Mesenchymal stem cell (in vitro differentiated cells and primary cell): ENCODE measurements around the gene CSTPP1.

Source experiments
- DNase-seq: peaks from one replicate; pipeline ENCODE4 v3.0.0-alpha.2; 2013
- H2AFZ ChIP-seq: one replicate; pipeline ENCODE4 v1.6.1; 2013; ENCODE audit warnings: low read depth, mild to moderate bottlenecking, control low read depth, inconsistent platforms, low read length, moderate library complexity
- H2AK5ac ChIP-seq: 2 replicates; pipeline ENCODE4 v1.6.1; 2013; ENCODE audit warnings: low read length, moderate library complexity, mild to moderate bottlenecking, inconsistent platforms; ENCODE audit not compliant: severe bottlenecking
- H2BK120ac ChIP-seq: one replicate; pipeline ENCODE4 v1.6.1; 2013; ENCODE audit warnings: low read depth, mild to moderate bottlenecking, inconsistent platforms, low read length, moderate library complexity
- H2BK12ac ChIP-seq, 2 experiments: one replicate each; pipeline ENCODE4 v1.6.1; 2013; ENCODE audit warnings: inconsistent platforms in 2 of 2, low read length in 2 of 2, mild to moderate bottlenecking in 2 of 2, moderate library complexity in 2 of 2, control low read depth in 1 of 2
- H2BK15ac ChIP-seq: one replicate; pipeline ENCODE4 v1.6.1; 2013; ENCODE audit warnings: mild to moderate bottlenecking, low read depth, inconsistent platforms; ENCODE audit not compliant: poor library complexity, severe bottlenecking
- H2BK5ac ChIP-seq: 2 replicates; pipeline ENCODE4 v1.6.1; 2013; ENCODE audit warnings: low read depth, mild to moderate bottlenecking, low read length, control low read depth, inconsistent platforms; ENCODE audit not compliant: poor library complexity, severe bottlenecking
- H3K14ac ChIP-seq, 2 experiments: one replicate each; pipeline ENCODE4 v1.6.1; 2013; ENCODE audit warnings: inconsistent platforms in 2 of 2, low read length in 2 of 2, control low read depth in 1 of 2, mild to moderate bottlenecking in 1 of 2, moderate library complexity in 1 of 2
- H3K18ac ChIP-seq, 2 experiments: one replicate each; pipeline ENCODE4 v1.6.1; 2013; ENCODE audit warnings: inconsistent platforms in 2 of 2, low read length in 2 of 2, control low read depth in 1 of 2, low read depth in 1 of 2, mild to moderate bottlenecking in 1 of 2
- H3K23ac ChIP-seq, 2 experiments: one replicate each; pipeline ENCODE4 v1.6.1; 2013; ENCODE audit warnings: inconsistent platforms in 2 of 2, low read length in 2 of 2, mild to moderate bottlenecking in 2 of 2, moderate library complexity in 2 of 2, control low read depth in 1 of 2
- H3K27ac ChIP-seq: 2 replicates; pipeline ENCODE4 v1.5.1; 2013; ENCODE audit warnings: mild to moderate bottlenecking, moderate library complexity, low read length, control low read depth, inconsistent platforms; ENCODE audit not compliant: poor library complexity, severe bottlenecking
- H3K27me3 ChIP-seq, 2 experiments: 2 replicates each; pipeline versions ENCODE4 v1.6.1 to v1.7.0; 2013; ENCODE audit warnings: low read length in 2 of 2, mild to moderate bottlenecking in 2 of 2, moderate library complexity in 2 of 2, control low read depth in 1 of 2, inconsistent platforms in 1 of 2; ENCODE audit not compliant: control insufficient read depth in 1 of 2, insufficient read depth in 1 of 2
- H3K36me3 ChIP-seq, 2 experiments: 2 replicates each; pipeline versions ENCODE4 v1.6.1 to v1.7.0; 2013; ENCODE audit warnings: low read length in 2 of 2, control low read depth in 1 of 2, inconsistent platforms in 1 of 2, low read depth in 1 of 2, mild to moderate bottlenecking in 1 of 2; ENCODE audit not compliant: insufficient read depth in 2 of 2, control insufficient read depth in 1 of 2
- H3K4ac ChIP-seq, 2 experiments: one replicate each; pipeline ENCODE4 v1.6.1; 2013; ENCODE audit warnings: inconsistent platforms in 2 of 2, low read length in 2 of 2, mild to moderate bottlenecking in 2 of 2, moderate library complexity in 2 of 2, control low read depth in 1 of 2, low read depth in 1 of 2
- H3K4me1 ChIP-seq: 2 replicates; pipeline ENCODE4 v1.6.1; 2013; ENCODE audit warnings: low read depth, low read length, control low read depth; ENCODE audit not compliant: control insufficient read depth, insufficient read depth
- H3K4me2 ChIP-seq: 2 replicates; pipeline ENCODE4 v1.6.1; 2013; ENCODE audit warnings: low read length, mild to moderate bottlenecking, inconsistent platforms; ENCODE audit not compliant: poor library complexity, severe bottlenecking
- H3K4me3 ChIP-seq, 2 experiments: 2 replicates each; pipeline versions ENCODE4 v1.5.1 to v1.7.0; 2013; ENCODE audit warnings: low read length in 2 of 2, mild to moderate bottlenecking in 2 of 2, control low read depth in 1 of 2, low read depth in 1 of 2; ENCODE audit not compliant: insufficient read depth in 1 of 2
- H3K79me1 ChIP-seq: replicated peaks from 2 replicates; pipeline ENCODE4 v1.6.1; 2013; ENCODE audit warnings: mild to moderate bottlenecking, control low read depth, low read length, inconsistent platforms; ENCODE audit not compliant: poor library complexity, severe bottlenecking
- H3K9ac ChIP-seq: 2 replicates; pipeline ENCODE4 v1.7.0; 2013; ENCODE audit warnings: mild to moderate bottlenecking, low read length, moderate library complexity
- H3K9me3 ChIP-seq: 2 replicates; pipeline ENCODE4 v1.7.0; 2013; ENCODE audit warnings: mild to moderate bottlenecking, low read length; ENCODE audit not compliant: control insufficient read depth
- H4K8ac ChIP-seq: one replicate; pipeline ENCODE4 v1.6.1; 2013; ENCODE audit warnings: inconsistent platforms, mild to moderate bottlenecking, low read length, moderate library complexity
- H4K91ac ChIP-seq: one replicate; pipeline ENCODE4 v1.6.1; 2013; ENCODE audit warnings: mild to moderate bottlenecking, low read length, inconsistent platforms
- WGBS: methylation state at CpG from one replicate; pipeline ENCODE4 v1.1.7; 2013; ENCODE audit warnings: mixed read lengths; 5-methylcytosine and 5-hydroxymethylcytosine counted together

The CSTPP1 gene

DNA sequence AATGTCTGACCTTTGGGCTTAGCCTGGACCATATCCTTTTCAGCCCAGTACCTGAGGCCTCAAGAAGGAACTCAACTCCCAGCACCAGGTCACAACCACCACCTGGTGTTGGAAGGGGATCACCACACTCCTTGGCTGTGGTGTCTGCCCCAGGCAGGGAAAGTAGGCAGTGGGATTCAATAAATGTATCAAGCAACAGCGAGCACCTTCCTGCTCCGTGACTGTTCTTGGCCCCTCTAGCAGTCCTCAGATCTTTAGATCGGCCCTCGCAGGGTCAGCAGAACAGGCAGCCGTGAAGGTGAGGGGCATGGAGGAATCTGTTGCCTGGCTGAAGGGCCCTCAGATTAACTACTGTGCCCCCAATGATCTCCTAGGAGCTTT is 224.2 kb downstream of the CSTPP1 start:
- Histone ChIP-seq H2BK15ac (no peak overlapping the region), H3K9me3 (no peaks in the 10 kb centered on the region), H2AFZ (no peak overlapping the region), H3K4me2 (no peak overlapping the region), H3K18ac (no peak overlapping the region), H3K9ac (no peak overlapping the region), H3K27me3 (no peaks in the 10 kb centered on the region), H3K4ac (no peak overlapping the region), H4K8ac (no peak overlapping the region), H2AK5ac (no peak overlapping the region), H3K4me3 (no peak overlapping the region), H3K79me1 (peaks cover 17% of the 10 kb centered on the region), H4K91ac (no peak overlapping the region), H2BK5ac (no peak overlapping the region), H3K27ac (no peak overlapping the region), H2BK12ac (no peak overlapping the region), H3K4me1 (peaks cover 14% of the 10 kb centered on the region), H2BK120ac (no peak overlapping the region), H3K36me3 (peaks cover 58 to 61% of the 10 kb centered on the region in 2 experiments), H3K23ac (no peak overlapping the region), H3K14ac (no peak overlapping the region)
- WGBS: 92% methylated on average over 5 of the region's 5 CpGs
- no peak for DNase-seq

DNA sequence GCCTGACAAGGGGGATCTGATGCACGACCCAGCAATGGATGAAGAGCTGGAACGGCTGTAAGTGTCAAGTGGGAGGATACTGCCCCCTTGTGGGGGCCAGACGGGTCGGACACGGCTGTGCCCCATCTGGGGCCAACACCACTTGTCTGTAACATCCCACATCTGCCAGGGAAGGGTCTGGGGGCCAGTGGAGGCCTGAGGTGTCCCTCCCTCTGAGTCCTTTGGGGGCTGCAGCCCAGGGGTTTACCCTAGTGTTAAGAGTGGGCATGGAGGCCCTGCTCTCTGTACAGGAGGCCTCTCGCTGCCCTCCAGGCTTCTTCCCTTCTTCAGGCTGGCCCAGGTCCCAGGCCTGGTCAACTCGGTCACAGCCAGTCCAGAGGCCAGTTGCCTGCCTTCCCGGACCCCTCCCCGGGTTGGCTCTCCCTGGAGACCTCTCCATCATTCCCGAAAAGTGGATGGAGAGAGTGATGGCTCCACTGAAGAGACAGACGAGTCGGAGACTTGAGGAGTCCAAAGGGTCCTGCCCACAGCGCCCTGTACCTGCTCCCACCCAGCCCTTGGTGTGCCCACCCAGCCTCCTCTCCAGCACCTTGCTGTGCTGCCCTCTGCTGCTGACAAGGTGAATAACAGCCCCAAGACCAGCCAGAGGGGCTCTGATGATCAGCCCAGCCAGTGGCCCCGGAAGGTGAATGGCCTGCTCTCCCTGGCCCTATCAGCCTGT is 224.7 kb downstream of the CSTPP1 start:
- H3K4ac ChIP-seq: no peak overlapping the region
- H3K36me3 ChIP-seq: peaks cover 60 to 66% of the 10 kb centered on the region in 2 experiments
- peak overlapping the region; percentile 33 for H2AK5ac ChIP-seq
- H3K27ac ChIP-seq: no peak overlapping the region
- no peak overlapping the region for H3K9ac ChIP-seq
- H3K4me3 ChIP-seq: no peak overlapping the region
- no peak overlapping the region for H2BK5ac ChIP-seq
- DNase-seq: peak; percentile 80
- H4K8ac ChIP-seq: peak overlapping the region; percentile 52
- peaks cover 20% of the 10 kb centered on the region for H3K79me1 ChIP-seq
- H3K4me2 ChIP-seq: no peak overlapping the region
- H2BK15ac ChIP-seq: no peak overlapping the region
- H3K9me3 ChIP-seq: no peaks in the 10 kb centered on the region
- no peak overlapping the region for H3K18ac ChIP-seq
- no peak overlapping the region for H3K14ac ChIP-seq
- H3K27me3 ChIP-seq: no peaks in the 10 kb centered on the region
- H4K91ac ChIP-seq: no peak overlapping the region
- H3K4me1 ChIP-seq: peaks cover 10% of the 10 kb centered on the region
- no peak overlapping the region for H3K23ac ChIP-seq
- no peak overlapping the region for H2BK120ac ChIP-seq
- 56% methylated on average over 14 of the region's 14 CpGs for WGBS
- no peak overlapping the region for H2BK12ac ChIP-seq
- H2AFZ ChIP-seq: no peak overlapping the region

GRCh38 chr11:47161890-47162289 is 225.3 kb downstream of the CSTPP1 start:
- H3K4me2 ChIP-seq: no peak overlapping the region
- 85% methylated on average over 9 of the region's 9 CpGs for WGBS
- no peak overlapping the region for H2BK120ac ChIP-seq
- no peak for DNase-seq
- no peak overlapping the region for H4K8ac ChIP-seq
- H3K9me3 ChIP-seq: no peaks in the 10 kb centered on the region
- peaks cover 6% of the 10 kb centered on the region for H3K4me1 ChIP-seq
- H3K14ac ChIP-seq: no peak overlapping the region
- H4K91ac ChIP-seq: no peak overlapping the region
- no peak overlapping the region for H3K4ac ChIP-seq
- H3K18ac ChIP-seq: no peak overlapping the region
- H2BK12ac ChIP-seq: no peak overlapping the region
- no peak overlapping the region for H2BK15ac ChIP-seq
- H3K23ac ChIP-seq: no peak overlapping the region
- no peak overlapping the region for H2BK5ac ChIP-seq
- no peak overlapping the region for H3K9ac ChIP-seq
- H3K4me3 ChIP-seq: no peak overlapping the region
- no peak overlapping the region for H2AK5ac ChIP-seq
- no peaks in the 10 kb centered on the region for H3K27me3 ChIP-seq
- H3K79me1 ChIP-seq: peaks cover 21% of the 10 kb centered on the region
- no peak overlapping the region for H2AFZ ChIP-seq
- peaks cover 60 to 70% of the 10 kb centered on the region in 2 experiments for H3K36me3 ChIP-seq
- no peak overlapping the region for H3K27ac ChIP-seq

- Histone ChIP-seq H3K23ac (no peak overlapping the region), H2BK12ac (no peak overlapping the region), H2BK15ac (no peak overlapping the region), H2BK5ac (no peak overlapping the region), H3K9ac (no peak overlapping the region), H3K36me3 (peaks cover 63 to 72% of the 10 kb centered on the region in 2 experiments), H3K79me1 (peaks cover 26% of the 10 kb centered on the region), H3K27me3 (no peaks in the 10 kb centered on the region), H4K8ac (no peak overlapping the region), H3K4me2 (no peak overlapping the region), H3K4ac (no peak overlapping the region), H2AK5ac (no peak overlapping the region), H4K91ac (no peak overlapping the region), H2AFZ (no peak overlapping the region), H3K4me1 (peaks cover 4% of the 10 kb centered on the region), H3K9me3 (no peaks in the 10 kb centered on the region), H3K18ac (no peak overlapping the region), H3K27ac (no peak overlapping the region), H2BK120ac (no peak overlapping the region), H3K14ac (no peak overlapping the region), H3K4me3 (no peak overlapping the region)
- DNase-seq: no peak
- WGBS: 90% methylated on average over 5 of the region's 5 CpGs
Observed at GRCh38 chr11:47162426-47162825, 225.9 kb downstream of the CSTPP1 start.
